HTR-8/SVneo (cell line): ENCODE measurements around the gene PSME3IP1.
"Not testable (repeated sequence)": the region's sequence is repeated elsewhere in the genome, so short reads cannot be mapped to it uniquely, and the experiment has no call there.

Source experiments
- DNase-seq: peaks from one replicate; pipeline ENCODE4 v3.0.0; 2011; ENCODE audit warnings: low spot score, mixed read lengths; ENCODE audit not compliant: insufficient read length
- FAIRE-seq: peaks from 2 replicates; lab custom pipeline; 2011; peaks lifted over from hg19 to GRCh38; lab: Jason Lieb, UNC

Gene PSME3IP1

GRCh38 chr16:57128771-57129389, 57.0 kb downstream of the PSME3IP1 start:
- FAIRE-seq (no peak), DNase-seq (no peak)

GRCh38 chr16:57127836-57128235, 58.0 kb downstream of the PSME3IP1 start:
- DNase-seq, result no peak
- FAIRE-seq, result no peak

GRCh38 chr16:57127037-57127763, 58.6 kb downstream of the PSME3IP1 start:
- FAIRE-seq (no peak), DNase-seq (no peak)

- DNase-seq, result no peak
- FAIRE-seq, result no peak
Measured at GRCh38 chr16:57126411-57126810, 59.4 kb downstream of the PSME3IP1 start.

- no peak for FAIRE-seq
- DNase-seq, result no peak
Measured at GRCh38 chr16:57125969-57126368, 59.9 kb downstream of the PSME3IP1 start.

- FAIRE-seq, result no peak
- DNase-seq, result no peak
Measured at GRCh38 chr16:57125376-57125775, 60.5 kb downstream of the PSME3IP1 start.

- DNase-seq, result no peak
- FAIRE-seq, result no peak
Measured at GRCh38 chr16:57123974-57124674, 61.7 kb downstream of the PSME3IP1 start.

GRCh38 chr16:57123216-57123973, 62.4 kb downstream of the PSME3IP1 start:
- DNase-seq (no peak), FAIRE-seq (no peak)

- no peak for FAIRE-seq
- DNase-seq, result no peak
Measured at GRCh38 chr16:57118461-57119084, 67.3 kb downstream of the PSME3IP1 start.

- FAIRE-seq, result no peak
Measured at GRCh38 chr16:57115514-57116182, 70.2 kb downstream of the PSME3IP1 start.

GRCh38 chr16:57115168-57115513, 70.7 kb downstream of the PSME3IP1 start:
- no peak for DNase-seq
- no peak for FAIRE-seq

More at GRCh38 chr16:57115514-57116182, 70.2 kb downstream of the PSME3IP1 start:
- DNase-seq, result no peak

- DNase-seq (no peak), FAIRE-seq (no peak)
Measured at GRCh38 chr16:57113664-57114063, 72.2 kb downstream of the PSME3IP1 start.

- DNase-seq, result no peak
- FAIRE-seq, result no peak
Measured at GRCh38 chr16:57113042-57113453, 72.8 kb downstream of the PSME3IP1 start.

- no peak for DNase-seq
- peak; percentile 13 for FAIRE-seq
Measured at GRCh38 chr16:57112403-57113041, 73.3 kb downstream of the PSME3IP1 start.

GRCh38 chr16:57111420-57111819, 74.4 kb downstream of the PSME3IP1 start:
- DNase-seq (no peak), FAIRE-seq (no peak)

- DNase-seq (no peak), FAIRE-seq (no peak)
Measured at GRCh38 chr16:57110937-57111336, 74.9 kb downstream of the PSME3IP1 start.

GRCh38 chr16:57109259-57110105, 76.4 kb downstream of the PSME3IP1 start:
- not testable (repeated sequence) for FAIRE-seq, DNase-seq

- no peak for DNase-seq
- no peak for FAIRE-seq
Measured at GRCh38 chr16:57108432-57108831, 77.4 kb downstream of the PSME3IP1 start.
